HG03135 (cell line): Measurements from ENCODE around the gene MED27.

Source experiments
- ATAC-seq: cut with Tn5 transposase; IDR thresholded peaks from one replicate; pipeline ENCODE4 v1.9.1; 2021; ENCODE audit warnings: mild to moderate bottlenecking, moderate library complexity; ENCODE audit not compliant: unreplicated experiment

MED27 gene

DNA sequence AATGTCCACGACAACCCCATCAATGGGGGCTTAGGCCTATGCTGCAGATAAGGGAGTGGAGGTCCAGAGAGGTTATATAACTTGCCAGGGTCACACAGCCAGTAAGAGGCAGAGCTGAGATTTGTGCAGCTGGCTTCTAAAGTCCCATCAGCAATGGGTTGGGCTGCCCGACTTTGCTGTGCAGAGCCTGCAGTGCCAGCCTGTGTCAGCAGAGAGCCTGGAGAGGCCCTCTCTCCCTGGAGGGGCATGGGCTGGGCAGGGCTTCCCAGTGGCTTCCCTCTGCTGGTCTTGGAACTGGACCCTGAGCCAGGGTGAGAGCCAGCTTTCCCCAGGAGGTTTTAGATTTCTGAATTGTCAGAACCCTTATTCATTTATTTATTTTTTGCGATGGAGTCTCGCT, 262.6 kb downstream of the MED27 start:
- no peak for ATAC-seq

DNA sequence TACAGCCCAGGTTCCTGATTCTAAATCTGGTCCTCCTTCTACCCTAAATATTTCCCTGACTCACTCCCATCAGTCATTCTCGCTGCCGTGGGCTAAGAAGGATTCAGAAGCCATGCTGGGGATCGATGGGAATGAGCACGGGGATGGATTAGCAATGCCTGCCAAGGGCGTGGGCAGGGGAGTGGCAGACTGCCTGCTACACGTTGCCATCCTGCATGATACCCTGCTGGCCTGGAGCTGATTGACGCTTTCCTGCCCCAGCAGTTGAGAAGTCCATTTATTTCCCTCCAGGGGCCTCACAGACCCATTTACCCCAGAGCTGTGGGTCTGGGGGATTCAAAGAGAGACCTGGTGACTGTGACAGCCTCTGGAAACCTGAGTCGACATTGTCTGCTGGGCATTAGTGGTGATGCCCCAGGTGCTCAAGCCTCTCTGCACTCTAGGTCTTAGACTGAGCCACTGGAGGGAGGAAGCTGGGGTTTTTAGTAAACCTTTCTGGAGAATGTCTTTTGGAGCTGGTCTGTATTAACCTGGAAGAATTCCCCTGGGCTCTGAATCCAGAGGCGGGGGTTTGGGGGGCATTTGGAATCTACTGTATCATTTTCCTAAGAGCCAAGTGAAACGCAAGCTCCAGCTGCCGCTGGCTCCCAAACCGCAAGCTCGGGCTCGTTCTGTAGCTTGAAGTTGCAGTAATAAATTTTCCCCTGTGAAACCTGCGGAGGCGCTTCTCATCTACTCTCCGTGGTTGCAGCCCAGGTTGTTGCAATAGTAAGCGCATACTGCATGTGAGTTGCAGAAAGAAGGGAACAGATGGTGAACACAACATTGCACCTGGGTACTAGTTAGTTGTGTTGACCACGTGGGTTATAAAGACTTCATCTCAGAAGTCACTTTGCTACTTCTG, 263.4 kb downstream of the MED27 start:
- no peak for ATAC-seq

DNA sequence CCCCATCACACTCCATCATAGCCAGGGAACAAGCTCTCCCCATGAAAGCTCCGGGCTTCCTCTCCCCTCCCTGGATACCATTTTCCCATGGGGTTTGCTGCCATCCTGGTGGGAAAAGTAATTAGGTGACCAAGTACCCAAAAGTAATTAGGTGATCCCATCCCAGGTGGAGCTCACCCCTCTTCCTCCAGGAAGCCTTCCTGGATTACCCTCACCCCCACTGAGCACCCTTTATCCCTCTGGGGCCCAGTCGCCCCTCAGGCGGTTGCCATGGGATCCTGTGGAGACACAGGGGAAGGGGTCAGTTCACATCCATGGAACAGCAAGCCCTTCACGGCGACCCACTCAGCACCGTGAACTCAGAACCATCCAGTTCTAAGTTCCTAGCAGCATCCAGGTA, 265.0 kb downstream of the MED27 start:
- no peak for ATAC-seq

DNA sequence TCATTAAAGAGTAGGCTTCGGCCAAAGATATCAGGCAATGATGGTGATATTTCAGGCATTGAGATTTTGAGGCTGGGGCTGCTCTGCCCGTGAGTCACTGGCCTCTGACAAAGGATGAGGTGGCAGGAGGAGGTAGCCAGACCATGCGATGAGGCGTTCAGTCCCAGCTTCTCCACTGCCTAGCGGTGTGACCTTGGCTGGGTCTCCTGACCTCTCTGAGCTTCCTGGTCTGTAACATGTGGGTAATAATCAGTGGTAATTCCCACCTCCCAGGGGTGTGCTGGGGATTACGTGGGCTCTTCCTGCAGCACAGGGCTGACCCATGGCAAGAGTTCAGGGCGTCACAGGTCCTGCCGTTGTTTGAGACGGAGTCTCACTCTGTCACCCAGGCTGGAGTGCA, 266.6 kb downstream of the MED27 start:
- ATAC-seq = no peak

DNA sequence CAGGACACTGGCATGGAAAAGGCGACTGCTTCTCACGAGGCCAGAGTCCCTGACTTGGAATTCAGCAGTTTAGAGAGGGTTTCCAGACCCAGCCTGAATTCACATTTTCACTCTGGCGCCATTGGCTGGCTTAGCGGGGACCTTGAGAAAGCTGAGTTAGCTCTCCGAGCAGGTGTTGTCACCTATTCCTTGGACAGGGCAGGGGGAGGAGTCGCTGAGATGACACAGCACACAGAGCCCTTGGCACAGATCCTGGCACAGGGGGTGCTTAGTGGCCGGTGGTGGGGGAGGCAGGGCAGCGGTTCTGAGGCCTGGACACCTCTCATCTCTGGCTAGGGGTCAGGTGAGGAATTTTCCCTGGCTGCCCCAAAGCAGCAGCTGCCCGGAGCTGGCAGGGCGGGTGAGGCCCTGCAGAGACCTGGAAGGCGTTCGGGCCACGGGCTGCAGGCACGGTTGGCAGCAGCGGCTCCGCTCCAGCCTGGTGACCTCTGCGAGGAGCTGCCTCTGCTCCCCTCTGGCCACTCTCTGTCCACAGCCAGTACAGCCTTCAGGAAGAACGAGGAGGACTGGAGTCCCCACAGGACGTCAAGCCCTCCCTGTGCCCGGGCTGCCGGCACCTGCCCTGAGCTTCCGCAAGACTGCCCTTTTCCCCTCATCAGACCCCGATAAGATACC, 267.4 kb downstream of the MED27 start:
- no peak for ATAC-seq

DNA sequence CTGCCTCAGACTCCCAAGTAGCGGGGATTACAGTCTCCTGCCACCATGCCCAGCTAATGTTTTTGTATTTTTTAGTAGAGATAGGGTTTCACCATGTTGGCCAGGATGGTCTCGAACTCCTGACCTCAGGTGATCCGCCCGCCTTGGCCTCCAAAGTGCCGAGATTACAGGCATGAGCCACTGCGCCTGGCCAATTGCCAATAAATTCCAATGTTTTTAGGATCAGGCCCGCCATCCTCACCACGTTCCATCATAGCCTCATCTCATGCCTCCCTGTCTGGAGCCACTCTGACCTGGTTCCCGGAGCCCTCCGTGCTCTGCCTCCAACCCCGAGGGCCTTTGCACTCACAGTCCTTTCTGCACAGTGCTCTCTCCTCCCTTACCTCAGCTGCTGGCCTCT, 268.3 kb downstream of the MED27 start:
- no peak for ATAC-seq

DNA sequence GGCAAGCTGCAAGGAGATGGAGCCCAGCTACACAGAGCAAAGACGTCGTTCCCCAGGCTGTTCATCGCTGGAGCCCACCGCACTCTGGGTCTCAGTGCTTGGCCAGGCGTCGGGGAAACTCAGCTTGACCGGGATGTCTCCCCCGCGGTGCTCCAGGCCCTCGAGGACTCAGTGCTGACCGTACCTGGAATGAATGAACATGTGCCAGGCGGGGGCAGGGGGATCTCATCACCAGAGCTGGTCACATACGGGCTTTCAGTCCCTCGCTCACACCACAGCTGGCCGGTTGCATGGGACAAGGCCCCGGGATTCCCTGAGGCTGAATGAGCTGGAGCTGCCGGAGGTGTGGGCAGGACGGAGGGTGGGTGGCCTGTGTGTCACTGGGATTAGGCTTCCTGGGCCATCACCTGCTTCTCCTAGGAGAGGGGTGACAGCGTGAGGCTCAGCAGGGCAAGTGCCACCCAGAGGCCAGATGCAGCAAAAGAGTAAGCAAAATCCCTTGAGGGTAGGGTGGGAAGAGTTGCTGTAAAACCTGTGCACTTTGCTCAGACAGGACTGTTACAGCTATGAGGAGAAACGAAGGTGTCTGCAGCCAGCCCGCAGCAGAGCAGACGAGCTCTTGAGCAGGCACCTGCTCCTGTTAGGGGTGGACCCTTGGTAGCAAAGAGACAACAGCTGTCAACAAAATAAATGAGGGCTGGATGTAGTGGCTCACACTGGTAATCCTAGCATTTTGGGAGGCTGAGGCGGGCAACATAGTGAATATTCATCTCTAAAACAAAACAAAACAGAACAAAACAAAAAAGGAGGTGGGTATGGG, 269.1 kb downstream of the MED27 start:
- ATAC-seq = no peak
